GM12878 (cell line): ENCODE measurements around the gene TIMP2. TPM values are rescaled to one million over a fixed set of nuclear protein-coding genes. Genes with fewer than 3 reads are reported as not detected.
A peak's percentile ranks its signal among the peaks of the same experiment; 100 is the strongest.

Experiments
- ATAC-seq: fragments of 200-7000 bp; cut with Tn5 transposase; 3 replicates; pipeline ENCODE4 v1.9.1; 2020; ENCODE audit warnings: mild to moderate bottlenecking, moderate library complexity
- BruUV-seq: library from RNA; stranded (reverse); fragments of 400-500 nt; replicated peaks from 2 replicates; lab custom pipeline; 2021; lab: Mats Ljungman, UMichigan
- CTCF ChIA-PET: fragments of 300-600 bp; sonication (Branson Sonifier 250); formaldehyde crosslinking; extraction: SDS; loops from one replicate; lab custom pipeline; 2021; ENCODE audit warnings: inconsistent platforms; lab: Yijun Ruan, JAX
- POLR2A ChIA-PET: fragments of 350-600 bp; formaldehyde crosslinking; extraction: SDS; loops from one replicate; lab custom pipeline; 2021; ENCODE audit warnings: inconsistent platforms; lab: Charles Lee
- RAD21 ChIA-PET: fragments of 300-600 bp; sonication (Branson Sonifier 250); formaldehyde crosslinking; loops from one replicate; lab custom pipeline; 2023; ENCODE audit warnings: antibody characterized with exemption; ENCODE audit not compliant: unreplicated experiment; lab: Charles Lee
- SMC1A ChIA-PET: fragments of 300-600 bp; sonication (Branson Sonifier 250); formaldehyde crosslinking; loops from one replicate; lab custom pipeline; 2023; ENCODE audit not compliant: unreplicated experiment, uncharacterized antibody; lab: Charles Lee
- DNase-seq: peaks from one replicate; pipeline ENCODE4 v3.0.0-alpha.2; 2011; ENCODE audit warnings: low read depth, low spot score
- FAIRE-seq: peaks from 3 replicates; lab custom pipeline; 2011; peaks lifted over from hg19 to GRCh38; lab: Jason Lieb, UNC
- H2AFZ ChIP-seq: 2 replicates; pipeline ENCODE4 v1.6.0; 2011; ENCODE audit warnings: low read depth, low read length, control low read depth; ENCODE audit not compliant: control insufficient read depth
- H3K27ac ChIP-seq: 2 replicates; pipeline ENCODE4 v1.5.1; 2011; ENCODE audit warnings: control low read depth; ENCODE audit not compliant: control insufficient read depth, insufficient read depth
- H3K27me3 ChIP-seq, 2 experiments: replicated peaks in 1 of 2; 2 replicates each; pipeline versions ENCODE4 v1.6.0 to v1.6.1; 2011; ENCODE audit warnings: low read length in 1 of 2; ENCODE audit not compliant: control insufficient read depth in 2 of 2, insufficient read depth in 2 of 2
- H3K36me3 ChIP-seq, 2 experiments: 2 replicates each; pipeline ENCODE4 v1.5.1; 2011; ENCODE audit warnings: low read length in 1 of 2; ENCODE audit not compliant: control insufficient read depth in 2 of 2, insufficient read depth in 2 of 2
- H3K4me1 ChIP-seq: 2 replicates; pipeline ENCODE4 v1.6.1; 2011; ENCODE audit warnings: mild to moderate bottlenecking, low read length, moderate library complexity, mixed read lengths; ENCODE audit not compliant: control insufficient read depth, insufficient read depth
- H3K4me2 ChIP-seq: 2 replicates; pipeline ENCODE4 v1.6.0; 2011; ENCODE audit warnings: control low read depth; ENCODE audit not compliant: control insufficient read depth, insufficient read depth
- H3K4me3 ChIP-seq: fragments of 200-600 bp; sonication (generic); 2 replicates; pipeline ENCODE4 v1.5.1; 2016
- H3K79me2 ChIP-seq: 2 replicates; pipeline ENCODE4 v1.6.0; 2011; ENCODE audit warnings: low read length; ENCODE audit not compliant: control insufficient read depth, insufficient read depth
- H3K9ac ChIP-seq: 2 replicates; pipeline ENCODE4 v1.8.0; 2011; ENCODE audit warnings: low read length, control low read depth, mixed read lengths; ENCODE audit not compliant: control insufficient read depth, insufficient read depth
- H3K9me3 ChIP-seq: replicated peaks from 3 replicates; pipeline ENCODE4 v1.5.1; 2011; ENCODE audit warnings: mild to moderate bottlenecking, low read length; ENCODE audit not compliant: control insufficient read depth, insufficient read depth
- H4K20me1 ChIP-seq: 2 replicates; pipeline ENCODE4 v1.6.0; 2011; ENCODE audit not compliant: control insufficient read depth, insufficient read depth
- USF1 ChIP-seq: IDR thresholded peaks from 2 replicates; pipeline ENCODE4 v1.6.1; 2011; ENCODE audit warnings: borderline replicate concordance, low read depth, mild to moderate bottlenecking, moderate library complexity, mixed read lengths, low read length; ENCODE audit not compliant: insufficient read depth; ENCODE audit errors: extremely low read length
- ZNF24 ChIP-seq: fragments of 450-650 bp; IDR thresholded peaks from 2 replicates; pipeline ENCODE4 v1.6.1; 2017; ENCODE audit warnings: antibody characterized with exemption, mild to moderate bottlenecking
- WGBS: methylation state at CpG from one replicate; pipeline ENCODE4 v1.1.6; 2016; ENCODE audit warnings: low lambda C conversion rate; ENCODE audit not compliant: insufficient replicate concordance, insufficient coverage; ENCODE audit errors: missing lambda C conversion rate; 5-methylcytosine and 5-hydroxymethylcytosine counted together
- in situ Hi-C: fragments of 300-500 bp; cut with MboI; formaldehyde crosslinking; loops from 9 replicates; pipeline ENCODE4 v1.14.3; 2018; ENCODE audit warnings: mixed read lengths
- intact Hi-C: fragments of 100-400 bp; cut with micrococcal nuclease; formaldehyde crosslinking; loops from one replicate; pipeline ENCODE4 v1.14.2; 2022; ENCODE audit not compliant: unreplicated experiment
- polyA plus RNA-seq, 11 experiments: library from polyadenylated mRNA; depleted of rRNA in 4 of 11; unstranded in 6 of 11; stranded (reverse) in 5 of 11; fragments of >200 nt; fragmentation: Nextera tagmentation in 4 of 11; fragmentation: Illumina TruSeq in 1 of 11; extraction: Ambion mirVana in 4 of 11; extraction: Trizol in 1 of 11; gene quantifications; 1 replicate in 1 of 11; 2 replicates in 10 of 11; pipeline versions ENCODE4 v1.2.1 to v1.2.3, GENCODE V29; 2011 to 2016; ENCODE audit warnings: inconsistent platforms in 2 of 11, missing spikeins in 2 of 11, low read depth in 1 of 11
- total RNA-seq, 4 experiments: library from RNA; depleted of rRNA in 3 of 4; stranded (reverse); fragments of >200 nt in 3 of 4; fragmentation: Illumina TruSeq in 1 of 4; extraction: Trizol in 1 of 4; gene quantifications; 2 replicates each; pipeline versions ENCODE4 v1.2.1 to v1.2.3, GENCODE V29; 2013 to 2021

Gene TIMP2
- total and polyA plus RNA-seq, 10 of the 15 experiments (the other 5 are each of a cell fraction or from before 2014, with no cell fraction given): 0.03 to 0.41 (median 0.04) TPM; not detected in 7

GRCh38 chr17:78933025-78933958 lies 8.1 kb upstream of the TIMP2 start:
- Histone ChIP-seq H3K4me2 (no peak overlapping the region), H3K27me3 (no peaks in the 10 kb centered on the region; a peak in 3 of 4 replicates), H3K27ac (no peak overlapping the region), H2AFZ (no peak overlapping the region; the same call in 1 of the 2 replicates), H3K4me3 (no peak overlapping the region), H3K9me3 (no peaks in the 10 kb centered on the region), H3K36me3 (no peaks in the 10 kb centered on the region), H3K79me2 (no peaks in the 10 kb centered on the region), H4K20me1 (no peaks in the 10 kb centered on the region), H3K9ac (no peak overlapping the region), H3K4me1 (peaks cover 3% of the 10 kb centered on the region; the same call in 1 of the 2 replicates)
- CTCF ChIA-PET: interaction anchor here (0.6 to 0.7 kb wide), 2 partner anchors 437 to 587 kb away, joined by 3 read pairs; no protein-coding TSS in a partner anchor
- FAIRE-seq: no peak
- peak; percentile 99 for ATAC-seq
- BruUV-seq: no TSS peak
- WGBS: 40% methylated on average over 18 of the region's 18 CpGs
- POLR2A ChIA-PET: no interaction called here
- peak; percentile 45 for DNase-seq
- RAD21 ChIA-PET: no interaction called here
- TF ChIP-seq ZNF24 (no peak), USF1 (peak; percentile 37)
- SMC1A ChIA-PET: no interaction called here
- intact Hi-C loops (no loop called here), in situ Hi-C loops (no loop called here)
